ENCODE measurements around the gene ASB14.
"Not testable (repeated sequence)": the region's sequence is repeated elsewhere in the genome, so short reads cannot be mapped to it uniquely, and the experiment has no call there.

The ASB14 gene

DNA sequence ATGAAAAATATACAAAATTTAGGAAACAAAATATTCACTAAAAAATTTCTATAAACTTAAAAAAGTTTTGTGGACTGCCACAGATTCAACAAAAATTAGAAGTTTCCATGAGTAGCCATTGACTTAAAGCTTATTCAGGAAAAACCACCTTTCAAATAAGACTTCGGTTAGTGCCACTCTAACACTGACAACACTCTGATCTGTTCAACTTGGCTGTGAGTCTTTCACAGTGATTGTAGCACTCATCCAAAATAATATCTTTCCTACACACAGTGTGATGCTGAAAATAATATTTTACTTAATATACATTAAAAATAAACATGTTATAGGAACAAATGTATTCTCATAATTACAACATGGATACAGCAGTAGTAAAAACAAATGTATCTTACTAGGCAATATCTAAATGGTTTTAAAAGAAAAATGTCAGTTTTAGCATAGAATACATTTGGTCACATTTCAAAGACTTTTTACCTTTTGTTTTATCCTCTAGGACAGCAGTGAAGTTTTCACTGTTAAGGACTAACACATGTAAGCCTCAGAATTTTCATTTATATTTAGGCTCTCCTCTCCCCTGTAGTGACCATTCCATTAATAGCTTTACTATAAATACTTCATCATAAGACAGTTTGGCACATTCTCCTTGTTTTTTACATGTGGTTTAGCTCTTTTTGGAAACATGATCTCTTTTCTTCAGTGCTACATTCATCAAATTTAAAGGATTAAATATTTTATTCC lies at the start of gene ASB14:
Gene ASB14 (minus strand): TSS at position 527 of the 738 bp plus-strand sequence. CDS start 652 bp downstream, outside the sequence.
- no peak for DNase-seq (ENCODE audit: low spot score in 2 of 2)
- Mint-ChIP-seq H3K4me1 (no peaks in the 10 kb centered on the region), H3K27ac (ENCODE audit: low read depth) (no peak within 1 kb of the TSS), H3K9me3 (no peaks in the 10 kb centered on the region), H3K36me3 (ENCODE audit: insufficient read depth) (no peaks in the 10 kb centered on the region), H3K4me3 (no peak within 1 kb of the TSS), H3K27me3 (peaks cover 39% of the 10 kb centered on the region)
- ATAC-seq (replicated peaks; ENCODE audit: extremely low read depth, poor library complexity, severe bottlenecking), result no peak

DNA sequence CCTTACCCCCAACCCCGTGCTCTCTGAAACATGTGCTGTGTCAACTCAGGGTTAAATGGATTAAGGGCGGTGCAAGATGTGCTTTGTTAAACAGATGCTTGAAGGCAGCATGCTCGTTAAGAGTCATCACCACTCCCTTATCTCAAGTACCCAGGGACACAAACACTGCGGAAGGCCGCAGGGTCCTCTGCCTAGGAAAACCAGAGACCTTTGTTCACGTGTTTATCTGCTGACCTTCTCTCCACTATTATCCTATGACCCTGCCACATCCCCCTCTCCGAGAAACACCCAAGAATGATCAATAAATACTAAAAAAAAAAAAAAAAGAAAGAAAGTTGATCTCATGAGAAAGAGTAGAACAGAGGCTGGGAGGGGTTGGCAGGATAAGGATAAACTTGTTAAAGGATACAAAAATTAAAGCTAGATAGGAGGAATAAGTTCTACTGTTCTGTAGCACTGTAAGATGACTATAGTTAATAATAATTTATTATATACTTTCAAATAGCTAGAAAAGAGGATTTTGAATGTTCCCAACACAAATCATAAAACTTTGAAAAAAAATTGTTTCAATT lies 46.7 kb upstream of the ASB14 start:
- H3K36me3 Mint-ChIP-seq (ENCODE audit: insufficient read depth); DNase-seq (ENCODE audit: low spot score in 2 of 2); H3K9me3 Mint-ChIP-seq; H3K4me1 Mint-ChIP-seq; H3K27ac Mint-ChIP-seq (ENCODE audit: low read depth); H3K4me3 Mint-ChIP-seq; ATAC-seq (replicated peaks; ENCODE audit: extremely low read depth, poor library complexity, severe bottlenecking): not testable (repeated sequence)
- H3K27me3 Mint-ChIP-seq, result peaks cover 68% of the 10 kb centered on the region

DNA sequence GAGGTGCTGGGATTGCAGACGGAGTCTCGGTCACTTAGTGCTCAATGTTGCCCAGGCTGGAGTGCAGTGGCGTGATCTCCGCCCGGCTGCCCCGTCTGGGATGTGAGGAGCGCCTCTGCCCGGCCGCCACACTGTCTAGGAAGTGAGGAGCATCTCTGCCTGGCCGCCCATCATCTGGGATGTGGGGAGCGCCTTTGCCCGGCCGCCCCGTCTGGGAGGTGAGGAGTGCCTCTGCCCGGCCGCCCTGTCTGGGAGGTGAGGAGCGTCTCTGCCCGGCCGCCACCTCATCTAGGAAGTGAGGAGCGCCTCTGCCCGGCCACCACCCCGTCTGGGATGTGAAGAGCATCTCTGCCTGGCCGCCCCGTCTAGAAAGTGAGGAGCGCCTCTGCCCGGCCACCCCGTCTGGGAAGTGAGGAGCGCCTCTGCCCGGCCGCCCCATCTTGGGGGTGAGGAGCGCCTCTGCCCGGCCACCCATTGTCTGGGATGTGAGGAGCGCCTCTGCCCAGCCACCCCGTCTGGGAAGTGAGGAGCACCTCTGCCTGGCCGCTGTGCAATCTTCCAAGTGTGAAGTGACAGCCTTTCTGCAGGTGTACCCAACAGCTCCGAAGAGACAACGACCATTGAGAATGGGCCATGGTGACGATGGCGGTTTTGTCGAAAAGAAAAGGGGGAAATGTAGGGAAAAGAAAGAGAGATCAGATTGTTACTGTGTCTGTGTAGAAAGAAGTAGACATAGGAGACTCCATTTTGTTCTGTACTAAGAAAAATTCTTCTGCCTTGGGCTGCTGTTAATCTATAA lies 46.0 kb upstream of the ASB14 start:
- not testable (repeated sequence) for H3K36me3 Mint-ChIP-seq (ENCODE audit: insufficient read depth); H3K9me3 Mint-ChIP-seq; DNase-seq (ENCODE audit: low spot score in 2 of 2); H3K4me3 Mint-ChIP-seq; ATAC-seq (replicated peaks; ENCODE audit: extremely low read depth, poor library complexity, severe bottlenecking); H3K4me1 Mint-ChIP-seq; H3K27ac Mint-ChIP-seq (ENCODE audit: low read depth)
- peaks cover 68% of the 10 kb centered on the region for H3K27me3 Mint-ChIP-seq

DNA sequence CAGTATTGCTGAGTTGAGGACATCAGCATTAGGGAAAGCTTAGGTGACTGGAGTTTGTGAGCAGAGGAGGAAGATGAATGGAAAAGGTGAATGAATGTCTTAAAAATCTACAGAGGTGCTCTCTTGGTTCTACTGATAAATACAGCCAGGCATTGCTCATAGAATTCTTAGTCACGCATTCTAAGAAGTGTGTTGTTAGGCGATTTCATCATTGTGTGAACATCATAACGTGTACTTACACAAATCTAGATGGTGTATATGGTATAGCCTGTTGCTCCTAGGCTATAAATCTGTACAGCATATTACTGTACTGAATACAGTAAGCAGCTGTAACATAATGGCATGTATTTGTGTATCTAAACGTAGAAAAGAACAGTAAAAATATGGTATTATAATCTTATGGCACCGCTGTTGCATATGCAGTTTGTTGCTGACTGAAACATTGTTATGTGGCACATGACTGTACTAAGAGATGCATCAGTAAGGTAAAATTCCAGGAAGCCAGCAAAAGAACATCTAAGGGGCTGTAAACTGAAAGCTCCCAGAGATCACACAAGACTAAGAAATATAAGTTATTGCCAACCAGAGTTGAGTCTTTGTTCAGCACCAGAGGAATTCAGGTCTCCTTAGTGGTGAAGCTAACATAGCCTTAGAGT lies 42.9 kb upstream of the ASB14 start:
- no peak for ATAC-seq (replicated peaks; ENCODE audit: extremely low read depth, poor library complexity, severe bottlenecking)
- DNase-seq (ENCODE audit: low spot score in 2 of 2), result no peak
- Mint-ChIP-seq H3K27ac (ENCODE audit: low read depth) (no peak overlapping the region), H3K9me3 (no peaks in the 10 kb centered on the region), H3K36me3 (ENCODE audit: insufficient read depth) (peaks cover 2% of the 10 kb centered on the region), H3K4me1 (no peaks in the 10 kb centered on the region), H3K27me3 (peaks cover 50% of the 10 kb centered on the region), H3K4me3 (no peak overlapping the region)

DNA sequence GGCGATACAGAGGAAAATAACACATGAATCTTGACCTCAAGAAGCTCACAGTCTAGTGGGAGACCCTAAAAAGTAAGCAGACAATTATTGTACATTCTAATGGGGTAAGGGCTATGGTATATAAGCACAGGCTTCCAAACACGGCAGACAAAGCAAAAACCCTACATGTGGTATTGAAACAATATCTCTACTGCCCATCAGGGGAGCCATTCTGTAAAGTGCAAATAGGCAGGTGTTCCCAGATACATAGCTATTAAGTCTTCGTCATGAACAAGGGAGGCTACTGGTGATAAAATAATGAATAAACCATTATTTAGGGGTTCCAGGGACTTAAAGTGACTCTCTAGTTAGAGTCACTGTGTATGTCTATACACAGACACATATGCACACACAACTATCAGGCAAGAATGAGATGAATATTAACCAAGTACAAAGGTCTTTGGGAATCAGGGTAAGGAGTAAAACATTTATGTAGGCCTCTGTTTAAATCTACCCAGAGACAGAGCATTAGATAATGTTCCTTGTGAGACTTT lies 38.7 kb upstream of the ASB14 start:
- H3K4me1 Mint-ChIP-seq, result no peaks in the 10 kb centered on the region
- no peak overlapping the region for H3K4me3 Mint-ChIP-seq
- no peaks in the 10 kb centered on the region for H3K9me3 Mint-ChIP-seq
- DNase-seq (ENCODE audit: low spot score in 2 of 2) (no peak), ATAC-seq (replicated peaks; ENCODE audit: extremely low read depth, poor library complexity, severe bottlenecking) (no peak)
- peaks cover 2% of the 10 kb centered on the region for H3K36me3 Mint-ChIP-seq (ENCODE audit: insufficient read depth)
- H3K27ac Mint-ChIP-seq (ENCODE audit: low read depth), result no peak overlapping the region
- peaks cover 28% of the 10 kb centered on the region for H3K27me3 Mint-ChIP-seq

DNA sequence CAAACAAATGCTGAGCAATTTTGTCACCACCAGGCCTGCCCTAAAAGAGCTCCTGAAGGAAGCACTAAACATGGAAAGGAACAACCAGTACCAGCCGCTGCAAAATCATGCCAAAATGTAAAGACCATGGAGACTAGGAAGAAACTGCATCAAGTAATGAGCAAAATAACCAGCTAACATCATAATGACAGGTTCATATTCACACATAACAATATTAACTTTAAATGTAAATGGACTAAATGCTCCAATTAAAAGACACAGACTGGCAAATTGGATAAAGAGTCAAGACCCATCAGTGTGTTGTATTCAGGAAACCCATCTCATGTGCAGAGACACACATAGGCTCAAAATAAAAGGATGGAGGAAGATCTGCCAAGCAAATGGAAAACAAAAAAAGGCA lies 34.0 kb upstream of the ASB14 start:
- H3K27me3 Mint-ChIP-seq, result peaks cover 44% of the 10 kb centered on the region
- not testable (repeated sequence) for H3K27ac Mint-ChIP-seq (ENCODE audit: low read depth); H3K36me3 Mint-ChIP-seq (ENCODE audit: insufficient read depth); H3K4me1 Mint-ChIP-seq; H3K4me3 Mint-ChIP-seq; DNase-seq (ENCODE audit: low spot score in 2 of 2); ATAC-seq (replicated peaks; ENCODE audit: extremely low read depth, poor library complexity, severe bottlenecking); H3K9me3 Mint-ChIP-seq

DNA sequence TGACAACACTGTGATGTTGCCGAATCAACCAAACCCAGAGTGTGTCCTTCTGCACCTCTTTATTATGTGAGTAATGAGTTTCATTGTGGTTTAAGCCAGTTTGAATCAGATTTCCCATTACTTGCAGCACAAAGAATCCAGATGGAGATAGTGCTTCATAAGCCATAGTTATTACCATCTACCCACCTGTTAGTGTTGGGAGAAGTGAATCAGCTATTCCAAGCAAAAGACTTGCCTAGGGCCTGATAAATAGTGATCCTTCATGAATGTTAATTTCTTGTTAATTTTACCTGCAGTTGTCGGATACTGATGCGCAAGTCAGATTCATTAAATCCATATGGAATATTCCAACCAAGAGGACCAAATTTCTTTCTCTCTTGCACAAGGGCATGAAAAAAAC lies 21.7 kb upstream of the ASB14 start:
- Mint-ChIP-seq H3K27ac (ENCODE audit: low read depth) (no peak overlapping the region), H3K27me3 (peaks cover 36% of the 10 kb centered on the region), H3K36me3 (ENCODE audit: insufficient read depth) (no peaks in the 10 kb centered on the region), H3K9me3 (no peaks in the 10 kb centered on the region), H3K4me3 (no peak overlapping the region), H3K4me1 (no peaks in the 10 kb centered on the region)
- no peak for ATAC-seq (replicated peaks; ENCODE audit: extremely low read depth, poor library complexity, severe bottlenecking)
- DNase-seq (ENCODE audit: low spot score in 2 of 2), result no peak

DNA sequence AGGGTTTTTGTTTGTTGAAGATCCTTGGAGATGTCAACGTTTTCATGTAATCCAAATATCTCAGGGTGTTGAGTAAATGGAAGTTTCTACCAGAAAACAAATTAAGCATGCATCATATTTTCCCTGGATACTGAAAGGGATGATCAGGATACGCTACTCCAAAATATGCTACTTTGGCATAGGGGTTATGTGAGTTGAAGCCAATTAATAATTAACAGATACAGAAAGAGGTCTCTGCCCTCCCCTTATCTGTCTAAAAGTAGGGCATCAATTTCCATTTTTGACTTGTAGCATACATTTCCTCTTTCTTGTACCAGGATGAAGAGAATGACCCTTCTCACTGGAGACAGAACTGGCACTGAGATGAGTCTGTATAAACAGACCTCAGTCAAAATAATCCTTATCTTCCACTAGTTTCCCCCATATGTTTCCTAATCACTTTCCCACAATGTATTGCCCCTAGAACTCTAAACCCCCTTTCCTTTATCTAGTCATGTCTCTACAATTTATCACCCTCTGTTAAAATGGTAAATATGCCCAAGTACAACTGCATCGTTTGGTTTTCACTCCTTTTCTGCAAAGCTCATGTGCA lies 17.4 kb upstream of the ASB14 start:
- H3K27ac Mint-ChIP-seq (ENCODE audit: low read depth), result no peak overlapping the region
- no peaks in the 10 kb centered on the region for H3K27me3 Mint-ChIP-seq
- no peak for DNase-seq (ENCODE audit: low spot score in 2 of 2)
- no peak for ATAC-seq (replicated peaks; ENCODE audit: extremely low read depth, poor library complexity, severe bottlenecking)
- no peak overlapping the region for H3K4me3 Mint-ChIP-seq
- no peaks in the 10 kb centered on the region for H3K9me3 Mint-ChIP-seq
- H3K36me3 Mint-ChIP-seq (ENCODE audit: insufficient read depth), result no peaks in the 10 kb centered on the region
- H3K4me1 Mint-ChIP-seq, result no peaks in the 10 kb centered on the region

DNA sequence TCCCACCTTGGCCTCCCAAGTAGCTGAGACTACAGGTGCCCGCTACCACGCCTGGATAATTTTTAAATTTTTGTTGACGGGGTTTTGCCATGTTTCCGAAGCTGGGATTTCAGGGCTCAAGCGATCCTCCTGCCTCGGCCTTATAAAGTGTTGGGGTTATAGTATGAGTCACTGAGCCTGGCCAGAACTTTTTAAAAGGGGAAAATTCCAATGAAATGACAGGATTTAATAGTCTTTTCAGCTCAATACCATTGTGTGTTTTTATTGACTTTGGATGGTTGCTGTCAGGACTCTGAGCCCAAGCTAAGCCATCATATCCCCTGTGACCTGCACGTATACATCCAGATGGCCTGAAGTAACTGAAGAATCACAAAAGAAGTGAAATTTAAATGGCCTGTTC lies 11.0 kb upstream of the ASB14 start:
- DNase-seq (ENCODE audit: low spot score in 2 of 2); ATAC-seq (replicated peaks; ENCODE audit: extremely low read depth, poor library complexity, severe bottlenecking); H3K4me3 Mint-ChIP-seq; H3K9me3 Mint-ChIP-seq; H3K36me3 Mint-ChIP-seq (ENCODE audit: insufficient read depth); H3K27ac Mint-ChIP-seq (ENCODE audit: low read depth); H3K4me1 Mint-ChIP-seq: not testable (repeated sequence)
- H3K27me3 Mint-ChIP-seq, result peaks cover 22% of the 10 kb centered on the region

DNA sequence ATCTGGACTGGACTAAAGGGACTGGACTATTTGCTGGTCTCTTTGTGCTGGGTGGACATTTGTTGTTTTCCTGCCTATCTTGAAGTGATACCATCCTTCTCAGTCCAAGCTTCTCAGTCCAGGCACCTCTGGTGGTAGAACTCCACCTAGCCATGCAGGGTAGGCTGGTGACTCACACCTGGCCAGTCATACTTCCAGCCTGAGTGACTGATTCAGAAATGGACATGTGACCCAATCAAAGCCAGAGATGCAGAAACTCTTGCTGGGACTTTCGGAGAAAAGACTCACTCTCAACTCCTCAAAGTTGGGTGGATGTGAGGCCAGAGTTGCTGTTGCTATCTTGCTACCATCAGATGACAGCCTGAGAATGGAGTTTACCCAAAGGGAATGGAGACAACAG lies 5.6 kb upstream of the ASB14 start:
- H3K27me3 Mint-ChIP-seq, result peaks cover 51% of the 10 kb centered on the region
- no peak for ATAC-seq (replicated peaks; ENCODE audit: extremely low read depth, poor library complexity, severe bottlenecking)
- no peak for DNase-seq (ENCODE audit: low spot score in 2 of 2)
- no peak overlapping the region for H3K27ac Mint-ChIP-seq (ENCODE audit: low read depth)
- no peaks in the 10 kb centered on the region for H3K9me3 Mint-ChIP-seq
- no peaks in the 10 kb centered on the region for H3K36me3 Mint-ChIP-seq (ENCODE audit: insufficient read depth)
- H3K4me1 Mint-ChIP-seq, result no peaks in the 10 kb centered on the region
- no peak overlapping the region for H3K4me3 Mint-ChIP-seq

DNA sequence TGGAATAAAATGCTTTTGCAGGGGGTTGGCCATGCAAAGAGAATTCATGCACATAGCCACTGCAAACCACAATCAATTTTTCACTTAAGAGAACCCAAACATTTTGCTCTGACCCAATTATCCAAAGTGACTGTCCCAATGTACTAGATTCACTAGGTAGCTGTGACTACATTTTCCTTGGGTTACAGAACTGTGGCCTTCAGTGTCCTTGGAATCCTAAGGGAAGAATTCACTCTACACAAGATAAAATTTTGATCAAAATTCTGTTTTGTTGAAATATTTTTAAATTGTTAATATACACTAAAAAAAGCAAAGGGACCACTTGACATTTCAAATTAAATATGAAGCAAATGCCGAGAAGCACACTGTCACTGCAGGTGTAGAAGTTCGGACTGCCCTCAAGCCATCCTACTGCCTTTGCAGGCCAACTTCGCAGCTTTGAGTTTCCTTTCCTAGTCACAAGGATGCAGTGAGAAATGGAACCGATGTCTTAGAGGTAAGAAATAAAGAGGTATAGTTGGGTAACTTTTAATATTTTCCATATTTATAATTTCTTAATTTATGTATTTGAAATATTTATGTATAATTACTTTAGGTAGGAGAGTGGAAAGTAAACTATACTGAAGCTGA lies 527 bp upstream of the ASB14 start:
- no peaks in the 10 kb centered on the region for H3K9me3 Mint-ChIP-seq
- no peak overlapping the region for H3K4me3 Mint-ChIP-seq
- H3K27ac Mint-ChIP-seq (ENCODE audit: low read depth), result no peak overlapping the region
- no peak for ATAC-seq (replicated peaks; ENCODE audit: extremely low read depth, poor library complexity, severe bottlenecking)
- DNase-seq (ENCODE audit: low spot score in 2 of 2), result no peak
- H3K27me3 Mint-ChIP-seq, result peaks cover 46% of the 10 kb centered on the region
- H3K36me3 Mint-ChIP-seq (ENCODE audit: insufficient read depth), result no peaks in the 10 kb centered on the region
- H3K4me1 Mint-ChIP-seq, result no peaks in the 10 kb centered on the region

DNA sequence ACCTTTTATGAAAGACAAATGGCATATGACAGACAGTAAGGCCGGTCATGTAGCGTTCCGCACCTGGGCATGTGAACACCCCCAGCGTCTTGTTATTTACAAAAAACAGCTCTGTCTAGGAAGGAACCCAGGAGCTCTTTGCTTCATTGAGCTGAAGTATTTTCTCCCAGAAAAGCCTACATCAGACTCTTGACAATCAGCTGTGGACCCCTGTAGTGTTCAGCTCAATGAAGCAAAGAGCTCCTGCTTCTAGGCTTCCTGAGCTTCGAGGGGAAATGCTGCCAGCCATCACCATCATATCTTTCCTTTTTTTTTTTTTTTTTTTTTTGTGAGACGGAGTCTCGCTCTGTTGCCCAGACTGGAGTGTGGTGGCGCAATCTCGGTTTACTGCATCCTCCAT lies 4.1 kb downstream of the ASB14 start:
- Mint-ChIP-seq H3K27ac (ENCODE audit: low read depth) (no peak overlapping the region), H3K36me3 (ENCODE audit: insufficient read depth) (no peaks in the 10 kb centered on the region), H3K4me3 (no peak overlapping the region), H3K27me3 (peaks cover 32% of the 10 kb centered on the region), H3K4me1 (no peaks in the 10 kb centered on the region), H3K9me3 (no peaks in the 10 kb centered on the region)
- no peak for ATAC-seq (replicated peaks; ENCODE audit: extremely low read depth, poor library complexity, severe bottlenecking)
- no peak for DNase-seq (ENCODE audit: low spot score in 2 of 2)
